IPS-15b (cell line): ENCODE results near the gene KAT5.
"Not testable (repeated sequence)": the region's sequence is repeated elsewhere in the genome, so short reads cannot be mapped to it uniquely, and the experiment has no call there.

ENCODE experiments used
- H3K27me3 ChIP-seq: one replicate; pipeline ENCODE4 v1.6.1; 2013; ENCODE audit warnings: low read length; ENCODE audit not compliant: control insufficient read depth, insufficient read depth
- H3K36me3 ChIP-seq: one replicate; pipeline ENCODE4 v1.6.1; 2013; ENCODE audit warnings: low read length; ENCODE audit not compliant: control insufficient read depth, insufficient read depth
- H3K4me1 ChIP-seq: one replicate; pipeline ENCODE4 v1.6.1; 2013; ENCODE audit warnings: mild to moderate bottlenecking, low read length; ENCODE audit not compliant: control insufficient read depth, insufficient read depth
- H3K4me3 ChIP-seq: one replicate; pipeline ENCODE4 v1.5.1; 2013; ENCODE audit warnings: low read depth, low read length
- H3K9ac ChIP-seq: one replicate; pipeline ENCODE4 v1.6.1; 2013; ENCODE audit warnings: low read depth, mild to moderate bottlenecking, low read length
- H3K9me3 ChIP-seq: one replicate; pipeline ENCODE4 v1.6.1; 2013; ENCODE audit warnings: mild to moderate bottlenecking, low read length; ENCODE audit not compliant: control insufficient read depth, insufficient read depth

The KAT5 gene

DNA sequence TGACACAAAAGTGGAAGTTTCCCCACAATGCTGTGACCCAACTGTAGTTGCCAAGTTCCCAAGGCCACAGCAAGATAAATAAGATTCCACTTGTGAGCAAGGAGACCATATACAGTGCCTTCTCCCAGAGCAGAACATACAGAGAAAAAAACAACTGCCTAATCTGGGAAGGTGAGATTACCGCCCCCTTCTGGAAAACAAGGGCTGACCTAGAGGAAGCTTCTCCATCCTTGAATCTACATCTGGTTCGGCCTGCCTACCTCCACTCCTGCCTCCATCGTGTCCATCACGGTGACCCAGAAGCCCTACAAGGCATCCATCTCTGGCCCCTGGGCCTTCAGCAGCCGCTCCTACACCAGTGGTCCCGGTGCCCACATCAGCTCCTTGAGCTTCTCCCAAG lies 14.6 kb downstream of the KAT5 start:
- Histone ChIP-seq H3K27me3 (peaks cover 2% of the 10 kb centered on the region), H3K4me3 (no peak overlapping the region), H3K4me1 (no peaks in the 10 kb centered on the region), H3K9me3 (no peaks in the 10 kb centered on the region), H3K36me3 (no peaks in the 10 kb centered on the region), H3K9ac (no peak overlapping the region)

GRCh38 chr11:65727865-65728264 lies 15.8 kb downstream of the KAT5 start:
- H3K9ac ChIP-seq: no peak overlapping the region
- H3K9me3 ChIP-seq: no peaks in the 10 kb centered on the region
- no peak overlapping the region for H3K4me3 ChIP-seq
- peaks cover 2% of the 10 kb centered on the region for H3K27me3 ChIP-seq
- H3K4me1 ChIP-seq: no peaks in the 10 kb centered on the region
- no peaks in the 10 kb centered on the region for H3K36me3 ChIP-seq

GRCh38 chr11:65730461-65730860 lies 18.4 kb downstream of the KAT5 start:
- no peak overlapping the region for H3K9ac ChIP-seq
- no peaks in the 10 kb centered on the region for H3K36me3 ChIP-seq
- H3K9me3 ChIP-seq: no peaks in the 10 kb centered on the region
- peaks cover 2% of the 10 kb centered on the region for H3K27me3 ChIP-seq
- H3K4me3 ChIP-seq: no peak overlapping the region
- H3K4me1 ChIP-seq: no peaks in the 10 kb centered on the region

DNA sequence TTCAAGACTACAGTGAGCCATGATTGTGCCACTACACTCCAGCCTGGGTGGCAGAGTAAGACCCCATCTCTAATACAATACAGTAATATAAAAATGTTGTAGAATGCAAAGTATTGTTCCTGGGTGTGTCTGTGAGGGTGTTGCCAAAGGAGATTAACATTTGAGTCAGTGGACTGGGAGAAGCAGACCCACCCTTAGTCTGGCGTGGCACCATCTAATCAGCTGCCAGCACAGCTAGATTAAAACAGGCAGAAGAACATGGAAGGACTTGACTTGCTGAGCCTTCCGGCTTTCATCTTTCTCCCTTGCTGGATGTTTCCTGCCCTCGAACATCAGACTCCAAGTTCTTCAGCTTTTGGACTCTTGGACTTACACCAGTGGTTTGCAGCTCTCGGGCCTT lies 23.1 kb downstream of the KAT5 start:
- not testable (repeated sequence) for H3K4me3 ChIP-seq, H3K27me3 ChIP-seq, H3K36me3 ChIP-seq, H3K4me1 ChIP-seq, H3K9me3 ChIP-seq, H3K9ac ChIP-seq

- Histone ChIP-seq H3K9ac (no peak overlapping the region), H3K4me1 (no peaks in the 10 kb centered on the region), H3K4me3 (no peak overlapping the region), H3K27me3 (peaks cover 3% of the 10 kb centered on the region), H3K36me3 (no peaks in the 10 kb centered on the region), H3K9me3 (no peaks in the 10 kb centered on the region)
Observed at GRCh38 chr11:65736810-65737209, 24.8 kb downstream of the KAT5 start.

GRCh38 chr11:65739022-65739421 lies 27.0 kb downstream of the KAT5 start:
- Histone ChIP-seq H3K9me3 (no peaks in the 10 kb centered on the region), H3K27me3 (peaks cover 3% of the 10 kb centered on the region), H3K36me3 (no peaks in the 10 kb centered on the region), H3K9ac (no peak overlapping the region), H3K4me1 (no peaks in the 10 kb centered on the region), H3K4me3 (no peak overlapping the region)

GRCh38 chr11:65741185-65741584 lies 29.1 kb downstream of the KAT5 start:
- Histone ChIP-seq H3K27me3 (peaks cover 3% of the 10 kb centered on the region), H3K4me3 (no peak overlapping the region), H3K4me1 (no peaks in the 10 kb centered on the region), H3K9ac (no peak overlapping the region), H3K36me3 (no peaks in the 10 kb centered on the region), H3K9me3 (no peaks in the 10 kb centered on the region)

DNA sequence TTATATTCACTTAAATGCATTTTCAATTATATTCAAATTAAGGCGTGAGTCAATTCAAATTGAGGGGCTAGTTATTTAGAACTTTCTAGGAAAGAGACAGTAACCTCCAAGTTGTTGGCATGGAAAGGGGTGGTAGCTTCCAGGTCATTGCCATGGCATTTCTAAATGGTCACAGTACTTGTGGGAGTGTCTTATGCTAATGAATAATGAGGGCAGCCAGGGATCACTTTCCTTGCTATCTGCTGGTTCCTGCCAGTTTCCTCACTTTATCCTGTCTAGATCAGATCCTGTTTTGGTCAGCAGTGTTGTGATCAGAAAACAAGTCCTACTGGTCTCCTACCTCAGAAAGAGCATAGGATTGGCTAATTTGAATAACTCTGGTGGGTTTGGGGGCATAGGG lies 30.3 kb downstream of the KAT5 start:
- H3K9me3 ChIP-seq: no peaks in the 10 kb centered on the region
- no peak overlapping the region for H3K4me3 ChIP-seq
- peaks cover 3% of the 10 kb centered on the region for H3K27me3 ChIP-seq
- no peaks in the 10 kb centered on the region for H3K36me3 ChIP-seq
- no peak overlapping the region for H3K9ac ChIP-seq
- H3K4me1 ChIP-seq: no peaks in the 10 kb centered on the region

- Histone ChIP-seq H3K4me1 (no peaks in the 10 kb centered on the region), H3K27me3 (peaks cover 3% of the 10 kb centered on the region), H3K9me3 (no peaks in the 10 kb centered on the region), H3K9ac (no peak overlapping the region), H3K4me3 (no peak overlapping the region), H3K36me3 (no peaks in the 10 kb centered on the region)
Observed at GRCh38 chr11:65743681-65744025, 31.6 kb downstream of the KAT5 start.

GRCh38 chr11:65744026-65744698 lies 32.1 kb downstream of the KAT5 start:
- Histone ChIP-seq H3K4me3 (no peak overlapping the region), H3K4me1 (no peaks in the 10 kb centered on the region), H3K27me3 (peaks cover 3% of the 10 kb centered on the region), H3K9me3 (no peaks in the 10 kb centered on the region), H3K36me3 (no peaks in the 10 kb centered on the region), H3K9ac (no peak overlapping the region)

DNA sequence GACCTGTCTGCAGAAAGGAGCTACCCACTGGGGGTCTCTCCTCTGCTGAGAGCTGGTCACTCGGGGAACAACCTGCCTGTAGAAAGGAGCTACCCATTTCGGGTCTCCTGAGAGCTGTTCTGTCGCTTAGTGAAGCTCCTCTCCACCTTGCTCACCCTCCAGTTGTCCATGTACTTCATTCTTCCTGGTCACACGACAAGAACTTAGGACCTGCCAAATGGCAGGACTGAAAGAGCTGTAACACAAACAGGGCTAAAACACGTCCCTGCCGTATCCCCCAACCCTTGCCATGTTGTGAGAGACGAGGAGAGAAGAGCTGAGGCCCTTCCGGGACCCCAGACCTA lies 32.6 kb downstream of the KAT5 start:
- H3K9ac ChIP-seq: no peak overlapping the region
- no peak overlapping the region for H3K4me3 ChIP-seq
- peaks cover 3% of the 10 kb centered on the region for H3K27me3 ChIP-seq

GRCh38 chr11:65745049-65745448 lies 33.0 kb downstream of the KAT5 start:
- no peaks in the 10 kb centered on the region for H3K9me3 ChIP-seq
- H3K9ac ChIP-seq: no peak overlapping the region
- H3K27me3 ChIP-seq: peaks cover 3% of the 10 kb centered on the region
- H3K4me3 ChIP-seq: no peak overlapping the region
- no peaks in the 10 kb centered on the region for H3K4me1 ChIP-seq
- H3K36me3 ChIP-seq: no peaks in the 10 kb centered on the region

More for the DNA sequence above, 32.6 kb downstream of the KAT5 start:
- H3K36me3 ChIP-seq: no peaks in the 10 kb centered on the region
- no peaks in the 10 kb centered on the region for H3K4me1 ChIP-seq
- H3K9me3 ChIP-seq: no peaks in the 10 kb centered on the region
